Activated B cell treated with CpG ODN at 0.5 μM for 24 hours (primary cell): ENCODE data around the gene CENPN. TPM values are rescaled to one million over a fixed set of nuclear protein-coding genes. Genes with fewer than 3 reads are reported as not detected.
A peak's percentile ranks its signal among the peaks of the same experiment; 100 is the strongest.

Experiments
- ATAC-seq: fragments of 200-7000 bp; cut with Tn5 transposase; one replicate; pipeline ENCODE4 v1.10.0; 2021; ENCODE audit warnings: low read depth, mild to moderate bottlenecking, moderate library complexity
- CTCF ChIA-PET: fragments of 350-600 bp; sonication (Branson Sonifier 250); formaldehyde crosslinking; loops from one replicate; lab custom pipeline; 2021; ENCODE audit warnings: antibody characterized with exemption; lab: Charles Lee
- POLR2A ChIA-PET: fragments of 350-600 bp; sonication (Branson Sonifier 250); formaldehyde crosslinking; loops from one replicate; lab custom pipeline; 2021; ENCODE audit warnings: antibody characterized with exemption; lab: Charles Lee
- DNase-seq: peaks from one replicate; pipeline ENCODE4 v3.0.0; 2022
- H3K27ac Mint-ChIP-seq: one replicate; pipeline ENCODE4 v1.8.0; 2020; ENCODE audit warnings: mixed read lengths
- H3K27me3 Mint-ChIP-seq: one replicate; pipeline ENCODE4 v1.8.0; 2021; ENCODE audit warnings: mixed read lengths
- H3K36me3 Mint-ChIP-seq: one replicate; pipeline ENCODE4 v1.8.0; 2021; ENCODE audit warnings: low read depth, mixed read lengths
- H3K4me1 Mint-ChIP-seq: one replicate; pipeline ENCODE4 v1.8.0; 2021; ENCODE audit warnings: mixed read lengths
- H3K4me3 Mint-ChIP-seq: one replicate; pipeline ENCODE4 v1.8.0; 2020; ENCODE audit warnings: mild to moderate bottlenecking, mixed read lengths
- H3K9me3 Mint-ChIP-seq: one replicate; pipeline ENCODE4 v1.8.0; 2020; ENCODE audit warnings: mixed read lengths
- CTCF ChIP-seq: fragments of 200-600 bp; IDR thresholded peaks from one replicate; pipeline ENCODE4 v1.8.0; 2022; ENCODE audit warnings: antibody characterized with exemption, mild to moderate bottlenecking
- intact Hi-C: fragments of 100-400 bp; cut with micrococcal nuclease; formaldehyde crosslinking; loops from one replicate; pipeline ENCODE4 v1.15.1; 2024
- total RNA-seq: library from RNA; stranded (reverse); gene quantifications from 2 replicates; pipeline ENCODE4 v1.2.3, GENCODE V29; 2022

The CENPN gene
- total RNA-seq, 1 donor from 2014 or later = 5.9 TPM

GRCh38 chr16:80997964-80998620 lies 8.9 kb upstream of the CENPN start:
- no peak for ATAC-seq
- H3K27ac Mint-ChIP-seq = no peak overlapping the region
- intact Hi-C loops = loop anchor here (1.0 kb wide), 1 partner anchor 9 kb away; the partner anchor contains the start of gene CENPN

DNA sequence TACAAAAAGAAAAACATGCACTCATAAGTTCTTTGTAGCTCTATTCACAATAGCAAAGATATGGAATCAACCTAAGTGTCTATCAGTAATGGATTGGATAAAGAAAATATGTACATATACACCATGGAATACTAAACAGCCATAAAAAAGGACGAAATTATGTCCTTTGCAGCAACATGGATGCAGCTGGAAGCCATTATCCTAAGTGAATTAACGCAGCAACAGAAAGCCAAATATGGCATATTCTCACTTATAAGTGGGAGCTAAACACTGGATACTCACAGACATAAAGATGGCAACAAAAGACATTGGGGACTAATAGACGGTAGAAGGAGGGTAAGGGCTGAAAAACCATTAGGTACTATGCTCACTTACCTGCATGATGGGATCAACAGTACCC lies 6.1 kb upstream of the CENPN start:
- ChIA-PET CTCF (interaction anchor here (1.1 kb wide), 1 partner anchor 35 kb away, joined by 3 read pairs; the partner anchor contains the start of gene ATMIN), POLR2A (no interaction called here)
- TF ChIP-seq CTCF = no peak
- Mint-ChIP-seq H3K27ac (no peak overlapping the region), H3K4me3 (no peak overlapping the region), H3K36me3 (peaks cover 5% of the 10 kb centered on the region), H3K27me3 (no peaks in the 10 kb centered on the region), H3K9me3 (no peaks in the 10 kb centered on the region), H3K4me1 (peaks cover 73% of the 10 kb centered on the region)
- no peak for ATAC-seq
- intact Hi-C loops = loop anchor here (10.0 kb wide), 3 partner anchors 196 to 864 kb away; partner anchors contain the start of gene CDYL2
- no peak for DNase-seq

More at GRCh38 chr16:80997964-80998620, 8.9 kb upstream of the CENPN start:
- no peak for DNase-seq
- POLR2A ChIA-PET = interaction anchor here (0.7 to 1.9 kb wide), 3 partner anchors 9 to 1263 kb away, joined by 3 to 19 read pairs (median 4); partner anchors contain the start of genes ATMIN, CENPN and CMC2
- no peaks in the 10 kb centered on the region for H3K9me3 Mint-ChIP-seq
- CTCF ChIA-PET = interaction anchor here (0.6 to 0.7 kb wide), 2 partner anchors 24 to 138 kb away, joined by 3 to 4 read pairs; no protein-coding TSS in a partner anchor
- H3K4me1 Mint-ChIP-seq = peaks cover 52% of the 10 kb centered on the region
- H3K4me3 Mint-ChIP-seq = peak overlapping the region; percentile 41
- TF ChIP-seq CTCF = no peak
- H3K36me3 Mint-ChIP-seq = peaks cover 10% of the 10 kb centered on the region
- H3K27me3 Mint-ChIP-seq = no peaks in the 10 kb centered on the region

GRCh38 chr16:81001330-81001729 lies 5.7 kb upstream of the CENPN start:
- DNase-seq (no peak), ATAC-seq (no peak)
- ChIA-PET CTCF (interaction anchor here (1.1 to 6.1 kb wide), 2 partner anchors 34 to 35 kb away, joined by 3 to 51 read pairs; partner anchors contain the start of gene ATMIN), POLR2A (no interaction called here)
- Mint-ChIP-seq H3K27me3 (no peaks in the 10 kb centered on the region), H3K27ac (no peak overlapping the region), H3K36me3 (peaks cover 6% of the 10 kb centered on the region), H3K9me3 (no peaks in the 10 kb centered on the region), H3K4me1 (peaks cover 77% of the 10 kb centered on the region), H3K4me3 (no peak overlapping the region)
- TF ChIP-seq CTCF = no peak
- intact Hi-C loops = loop anchor here (10.0 kb wide), 3 partner anchors 197 to 863 kb away; partner anchors contain the start of gene CDYL2

DNA sequence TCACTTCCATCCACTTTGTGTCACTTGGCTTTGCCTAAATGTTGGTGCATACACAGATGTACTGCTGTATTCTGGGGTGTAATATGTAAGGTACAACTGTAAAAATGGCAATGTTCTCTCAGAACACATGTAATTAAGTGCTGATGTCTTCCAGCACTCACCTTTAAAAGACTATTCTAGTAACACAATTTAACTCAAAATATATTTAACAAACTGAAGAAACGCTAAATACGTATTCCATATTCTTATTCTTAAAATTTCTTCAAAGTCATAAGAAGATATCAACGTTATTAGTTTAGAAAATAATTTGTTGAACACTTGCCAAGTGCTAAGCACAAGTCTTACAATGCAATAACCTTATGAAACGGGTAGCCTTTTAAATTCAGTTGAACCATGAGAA lies 4.0 kb upstream of the CENPN start:
- TF ChIP-seq CTCF = no peak
- ATAC-seq (no peak), DNase-seq (no peak)
- no peak overlapping the region for H3K4me3 Mint-ChIP-seq
- no peaks in the 10 kb centered on the region for H3K9me3 Mint-ChIP-seq
- peaks cover 15% of the 10 kb centered on the region for H3K36me3 Mint-ChIP-seq
- H3K27ac Mint-ChIP-seq = no peak overlapping the region
- ChIA-PET CTCF (interaction anchor here (6.1 kb wide), 1 partner anchor 32 kb away, joined by 51 read pairs; the partner anchor contains the start of gene ATMIN), POLR2A (no interaction called here)
- intact Hi-C loops = loop anchor here (10.0 kb wide), 3 partner anchors 198 to 862 kb away; partner anchors contain the start of gene CDYL2
- no peaks in the 10 kb centered on the region for H3K27me3 Mint-ChIP-seq
- peaks cover 67% of the 10 kb centered on the region for H3K4me1 Mint-ChIP-seq
